ENCODE measurements around the gene PPFIBP1.
A peak's percentile ranks its signal among the peaks of the same experiment; 100 is the strongest.

PPFIBP1 gene

GRCh38 chr12:27551172-27551840, 27.3 kb downstream of the PPFIBP1 start:
- no peak for TF ChIP-seq POLR2A (IDR thresholded peaks at IDR 0.05; ENCODE audit: extremely low read depth, insufficient read length)
- no peak for TF ChIP-seq CTCF (IDR thresholded peaks at IDR 0.05; ENCODE audit: low read depth, low read length)
- no peak for TF ChIP-seq MAX (IDR thresholded peaks at IDR 0.05; ENCODE audit: low read depth, low read length)
- no peak for TF ChIP-seq MYC (IDR thresholded peaks at IDR 0.05; ENCODE audit: low read depth, low read length)
- no peak overlapping the region for H3K4me3 ChIP-seq (ENCODE audit: low read depth, low read length)
- DNase-seq (ENCODE audit: low read depth), result no peak

- no peak for TF ChIP-seq MYC (IDR thresholded peaks at IDR 0.05; ENCODE audit: low read depth, low read length)
- no peak for DNase-seq (ENCODE audit: low read depth)
- no peak overlapping the region for H3K4me3 ChIP-seq (ENCODE audit: low read depth, low read length)
These were observed 28.2 kb downstream of the PPFIBP1 start for GRCh38 chr12:27552235-27552634.

- DNase-seq (ENCODE audit: low read depth), result no peak
- TF ChIP-seq POLR2A (IDR thresholded peaks at IDR 0.05; ENCODE audit: extremely low read depth, insufficient read length), result no peak
- TF ChIP-seq MYC (IDR thresholded peaks at IDR 0.05; ENCODE audit: low read depth, low read length), result no peak
- TF ChIP-seq MAX (IDR thresholded peaks at IDR 0.05; ENCODE audit: low read depth, low read length), result peak; percentile 16; the same call in 1 of the 2 replicates
- no peak for TF ChIP-seq CTCF (IDR thresholded peaks at IDR 0.05; ENCODE audit: low read depth, low read length)
These were observed 29.0 kb downstream of the PPFIBP1 start for GRCh38 chr12:27552886-27553560.

GRCh38 chr12:27553941-27554340, 29.9 kb downstream of the PPFIBP1 start:
- TF ChIP-seq MYC (IDR thresholded peaks at IDR 0.05; ENCODE audit: low read depth, low read length) (no peak), CTCF (IDR thresholded peaks at IDR 0.05; ENCODE audit: low read depth, low read length) (no peak), POLR2A (IDR thresholded peaks at IDR 0.05; ENCODE audit: extremely low read depth, insufficient read length) (no peak), MAX (IDR thresholded peaks at IDR 0.05; ENCODE audit: low read depth, low read length) (no peak)
- no peak overlapping the region for H3K4me3 ChIP-seq (ENCODE audit: low read depth, low read length)
- no peak for DNase-seq (ENCODE audit: low read depth)

More at GRCh38 chr12:27552886-27553560, 29.0 kb downstream of the PPFIBP1 start:
- H3K4me3 ChIP-seq (ENCODE audit: low read depth, low read length), result no peak overlapping the region

- no peak overlapping the region for H3K4me3 ChIP-seq (ENCODE audit: low read depth, low read length)
- DNase-seq (ENCODE audit: low read depth), result no peak
- no peak for TF ChIP-seq MAX (IDR thresholded peaks at IDR 0.05; ENCODE audit: low read depth, low read length)
- no peak for TF ChIP-seq POLR2A (IDR thresholded peaks at IDR 0.05; ENCODE audit: extremely low read depth, insufficient read length)
- no peak for TF ChIP-seq MYC (IDR thresholded peaks at IDR 0.05; ENCODE audit: low read depth, low read length)
- TF ChIP-seq CTCF (IDR thresholded peaks at IDR 0.05; ENCODE audit: low read depth, low read length), result no peak
These were observed 30.6 kb downstream of the PPFIBP1 start for GRCh38 chr12:27554421-27555186.

GRCh38 chr12:27555361-27555760, 31.4 kb downstream of the PPFIBP1 start:
- no peak for TF ChIP-seq POLR2A (IDR thresholded peaks at IDR 0.05; ENCODE audit: extremely low read depth, insufficient read length)
- no peak for TF ChIP-seq CTCF (IDR thresholded peaks at IDR 0.05; ENCODE audit: low read depth, low read length)
- TF ChIP-seq MAX (IDR thresholded peaks at IDR 0.05; ENCODE audit: low read depth, low read length), result no peak
- no peak for TF ChIP-seq MYC (IDR thresholded peaks at IDR 0.05; ENCODE audit: low read depth, low read length)
- H3K4me3 ChIP-seq (ENCODE audit: low read depth, low read length), result no peak overlapping the region
- DNase-seq (ENCODE audit: low read depth), result no peak
